ENCODE results near the gene B4GALT7.
"Not testable (repeated sequence)": the region's sequence is repeated elsewhere in the genome, so short reads cannot be mapped to it uniquely, and the experiment has no call there.

B4GALT7 gene

GRCh38 chr5:177599731-177600507, at the start of gene B4GALT7:
TSS of gene B4GALT7 (plus strand) at chr5:177600132. CDS start at chr5:177600211, 79 bp downstream.
- peak; percentile 68 to 85 for DNase-seq (ENCODE audit: low read depth in 2 of 2)

GRCh38 chr5:177552839-177553455, 47.0 kb upstream of the B4GALT7 start:
- DNase-seq (ENCODE audit: low read depth in 2 of 2) = no peak

GRCh38 chr5:177553671-177554429, 46.1 kb upstream of the B4GALT7 start:
- DNase-seq (ENCODE audit: low read depth in 2 of 2) = peak; percentile 17 to 29

GRCh38 chr5:177554474-177555111, 45.3 kb upstream of the B4GALT7 start, which contains the start of gene FAM193B:
TSS of gene FAM193B (minus strand) at chr5:177554563. CDS start at chr5:177554458, 105 bp downstream.
- DNase-seq (ENCODE audit: low read depth in 2 of 2) = peak; percentile 93

GRCh38 chr5:177555228-177555627, 44.7 kb upstream of the B4GALT7 start:
- no peak for DNase-seq (ENCODE audit: low read depth in 2 of 2)

GRCh38 chr5:177555665-177556064, 44.3 kb upstream of the B4GALT7 start:
- DNase-seq (ENCODE audit: low read depth in 2 of 2) = no peak

GRCh38 chr5:177557041-177557647, 42.8 kb upstream of the B4GALT7 start:
- DNase-seq (ENCODE audit: low read depth in 2 of 2) = no peak

- no peak for DNase-seq (ENCODE audit: low read depth in 2 of 2)
These were observed 42.1 kb upstream of the B4GALT7 start for GRCh38 chr5:177557796-177558195.

- not testable (repeated sequence) for DNase-seq (ENCODE audit: low read depth in 2 of 2)
These were observed 40.4 kb upstream of the B4GALT7 start for GRCh38 chr5:177559446-177559941.

- DNase-seq (ENCODE audit: low read depth in 2 of 2) = no peak
These were observed 34.9 kb upstream of the B4GALT7 start for GRCh38 chr5:177565046-177565445.

- DNase-seq (ENCODE audit: low read depth in 2 of 2) = no peak
These were observed 31.6 kb upstream of the B4GALT7 start for GRCh38 chr5:177568326-177568725.

GRCh38 chr5:177569894-177570293, 30.0 kb upstream of the B4GALT7 start:
- DNase-seq (ENCODE audit: low read depth in 2 of 2) = no peak

- no peak for DNase-seq (ENCODE audit: low read depth in 2 of 2)
These were observed 24.4 kb upstream of the B4GALT7 start for GRCh38 chr5:177575488-177575887.

- DNase-seq (ENCODE audit: low read depth in 2 of 2) = no peak
These were observed 23.8 kb upstream of the B4GALT7 start for GRCh38 chr5:177576169-177576568.

GRCh38 chr5:177578316-177578715, 21.6 kb upstream of the B4GALT7 start:
- DNase-seq (ENCODE audit: low read depth in 2 of 2) = no peak

GRCh38 chr5:177588413-177588909, 11.5 kb upstream of the B4GALT7 start:
- DNase-seq (ENCODE audit: low read depth in 2 of 2) = no peak

- DNase-seq (ENCODE audit: low read depth in 2 of 2) = no peak
These were observed 9.5 kb upstream of the B4GALT7 start for GRCh38 chr5:177590406-177590805.

GRCh38 chr5:177591690-177592009, 8.3 kb upstream of the B4GALT7 start:
- DNase-seq (ENCODE audit: low read depth in 2 of 2) = no peak

GRCh38 chr5:177592010-177592834, 7.7 kb upstream of the B4GALT7 start, which contains the start of gene TMED9:
TSS of gene TMED9 (plus strand) at chr5:177592203. CDS start at chr5:177592215, 12 bp downstream.
- peak; percentile 80 to 86 for DNase-seq (ENCODE audit: low read depth in 2 of 2)

GRCh38 chr5:177592905-177593304, 7.0 kb upstream of the B4GALT7 start:
- no peak for DNase-seq (ENCODE audit: low read depth in 2 of 2)

Measured in stimulated activated CD4-positive, alpha-beta T cell treated with anti-CD3 and anti-CD28 coated beads, Interleukin-15, amount 100 ng/mL, for 48 hours (primary cell).